Duodenal mucosa (tissue), 2 donors: Measurements from ENCODE around the gene ZDHHC8.

Experiments used
- H3K27ac ChIP-seq: one replicate; pipeline ENCODE4 v1.7.0; 2013; ENCODE audit warnings: low read depth, low read length
- H3K27me3 ChIP-seq, 2 donors: one replicate each; pipeline ENCODE4 v1.7.0; 2013; ENCODE audit warnings: low read length in 2 of 2, control low read depth in 1 of 2; ENCODE audit not compliant: insufficient read depth in 2 of 2, control insufficient read depth in 1 of 2
- H3K36me3 ChIP-seq, 2 donors: one replicate each; pipeline ENCODE4 v1.7.0; 2013; ENCODE audit warnings: low read length in 2 of 2, control low read depth in 1 of 2; ENCODE audit not compliant: insufficient read depth in 2 of 2, control insufficient read depth in 1 of 2
- H3K4me1 ChIP-seq, 2 donors: one replicate each; pipeline ENCODE4 v1.7.0; 2013; ENCODE audit warnings: low read length in 2 of 2, control low read depth in 1 of 2; ENCODE audit not compliant: insufficient read depth in 2 of 2, control insufficient read depth in 1 of 2
- H3K4me3 ChIP-seq, 2 donors: one replicate each; pipeline ENCODE4 v1.7.0; 2013; ENCODE audit warnings: low read length in 2 of 2, low read depth in 1 of 2
- H3K9ac ChIP-seq, 2 donors: one replicate each; pipeline ENCODE4 v1.7.0; 2013; ENCODE audit warnings: low read length in 2 of 2, low read depth in 1 of 2
- H3K9me3 ChIP-seq, 2 donors: one replicate each; pipeline ENCODE4 v1.7.0; 2013; ENCODE audit warnings: low read length in 2 of 2, control low read depth in 1 of 2; ENCODE audit not compliant: control insufficient read depth in 1 of 2

The ZDHHC8 gene

GRCh38 chr22:20096574-20097420 lies 34.8 kb upstream of the ZDHHC8 start:
- no peaks in the 10 kb centered on the region for H3K27me3 ChIP-seq
- H3K9ac ChIP-seq, result no peak overlapping the region
- H3K4me3 ChIP-seq, result no peak overlapping the region
- peaks cover 43 to 91% of the 10 kb centered on the region in 2 donors for H3K36me3 ChIP-seq
- H3K4me1 ChIP-seq, result no peaks in the 10 kb centered on the region
- H3K9me3 ChIP-seq, result no peaks in the 10 kb centered on the region
- H3K27ac ChIP-seq, result no peak overlapping the region

GRCh38 chr22:20099099-20099711 lies 32.4 kb upstream of the ZDHHC8 start:
- H3K27me3 ChIP-seq, result no peaks in the 10 kb centered on the region
- no peak overlapping the region for H3K27ac ChIP-seq
- H3K9ac ChIP-seq, result no peak overlapping the region
- H3K9me3 ChIP-seq, result no peaks in the 10 kb centered on the region
- peaks cover 37 to 87% of the 10 kb centered on the region in 2 donors for H3K36me3 ChIP-seq
- H3K4me3 ChIP-seq, result no peak overlapping the region
- H3K4me1 ChIP-seq, result no peaks in the 10 kb centered on the region

- H3K4me3 ChIP-seq, result no peak overlapping the region
- H3K36me3 ChIP-seq, result peaks cover 49 to 85% of the 10 kb centered on the region in 2 donors
- H3K27me3 ChIP-seq, result no peaks in the 10 kb centered on the region
- no peaks in the 10 kb centered on the region for H3K4me1 ChIP-seq
- H3K9me3 ChIP-seq, result no peaks in the 10 kb centered on the region
- H3K27ac ChIP-seq, result no peak overlapping the region
- H3K9ac ChIP-seq, result no peak overlapping the region
These were observed 30.0 kb upstream of the ZDHHC8 start for GRCh38 chr22:20101638-20102037.

- Histone ChIP-seq H3K27me3 (no peaks in the 10 kb centered on the region), H3K27ac (no peak overlapping the region), H3K9me3 (no peaks in the 10 kb centered on the region), H3K4me3 (no peak overlapping the region), H3K9ac (no peak overlapping the region), H3K4me1 (no peaks in the 10 kb centered on the region), H3K36me3 (peaks cover 53 to 85% of the 10 kb centered on the region in 2 donors)
These were observed 29.3 kb upstream of the ZDHHC8 start for GRCh38 chr22:20102203-20102780.

GRCh38 chr22:20105456-20106204 lies 26.0 kb upstream of the ZDHHC8 start:
- Histone ChIP-seq H3K9ac (no peak overlapping the region), H3K9me3 (no peaks in the 10 kb centered on the region), H3K27ac (no peak overlapping the region), H3K27me3 (no peaks in the 10 kb centered on the region), H3K4me3 (no peak overlapping the region), H3K36me3 (peaks cover 60 to 90% of the 10 kb centered on the region in 2 donors), H3K4me1 (no peaks in the 10 kb centered on the region)

GRCh38 chr22:20106205-20106848 lies 25.3 kb upstream of the ZDHHC8 start:
- Histone ChIP-seq H3K27me3 (no peaks in the 10 kb centered on the region), H3K4me3 (no peak overlapping the region), H3K4me1 (no peaks in the 10 kb centered on the region), H3K9me3 (no peaks in the 10 kb centered on the region), H3K36me3 (peaks cover 60 to 89% of the 10 kb centered on the region in 2 donors), H3K27ac (no peak overlapping the region), H3K9ac (no peak overlapping the region)

GRCh38 chr22:20106849-20107237 lies 24.8 kb upstream of the ZDHHC8 start:
- peaks cover 57 to 88% of the 10 kb centered on the region in 2 donors for H3K36me3 ChIP-seq

GRCh38 chr22:20107471-20107901 lies 24.1 kb upstream of the ZDHHC8 start:
- no peaks in the 10 kb centered on the region for H3K9me3 ChIP-seq
- H3K27ac ChIP-seq, result no peak overlapping the region
- peaks cover 51 to 86% of the 10 kb centered on the region in 2 donors for H3K36me3 ChIP-seq
- no peak overlapping the region for H3K4me3 ChIP-seq
- no peak overlapping the region for H3K9ac ChIP-seq
- no peaks in the 10 kb centered on the region for H3K4me1 ChIP-seq
- no peaks in the 10 kb centered on the region for H3K27me3 ChIP-seq

More at GRCh38 chr22:20106849-20107237, 24.8 kb upstream of the ZDHHC8 start:
- H3K4me3 ChIP-seq, result no peak overlapping the region
- H3K4me1 ChIP-seq, result no peaks in the 10 kb centered on the region
- no peak overlapping the region for H3K27ac ChIP-seq
- H3K9ac ChIP-seq, result no peak overlapping the region
- no peaks in the 10 kb centered on the region for H3K9me3 ChIP-seq
- no peaks in the 10 kb centered on the region for H3K27me3 ChIP-seq

- no peaks in the 10 kb centered on the region for H3K4me1 ChIP-seq
- no peak overlapping the region for H3K27ac ChIP-seq
- H3K4me3 ChIP-seq, result no peak overlapping the region
- no peaks in the 10 kb centered on the region for H3K9me3 ChIP-seq
- no peak overlapping the region for H3K9ac ChIP-seq
- no peaks in the 10 kb centered on the region for H3K27me3 ChIP-seq
- peaks cover 51 to 89% of the 10 kb centered on the region in 2 donors for H3K36me3 ChIP-seq
These were observed 23.4 kb upstream of the ZDHHC8 start for GRCh38 chr22:20107951-20108756.
